SIG-M5 treated with dmso at 0.1 percent for 504 hours (cell line): ENCODE results near the gene EEFSEC.
A peak's percentile ranks its signal among the peaks of the same experiment; 100 is the strongest.

Experiments
- DNase-seq: peaks from one replicate; lab custom pipeline; 2025; ENCODE audit not compliant: unreplicated experiment; lab: John Stamatoyannopoulos, UW

The EEFSEC gene

GRCh38 chr3:128435058-128435457, 281.8 kb downstream of the EEFSEC start:
- peak; percentile 62 for DNase-seq

- DNase-seq: no peak
Measured at GRCh38 chr3:128435561-128435960, 282.3 kb downstream of the EEFSEC start.

- no peak for DNase-seq
Measured at GRCh38 chr3:128436214-128436613, 282.9 kb downstream of the EEFSEC start.

GRCh38 chr3:128438488-128439072, 285.3 kb downstream of the EEFSEC start:
- peak; percentile 35 for DNase-seq

- DNase-seq: no peak
Measured at GRCh38 chr3:128439226-128439625, 285.9 kb downstream of the EEFSEC start.

GRCh38 chr3:128442070-128442469, 288.8 kb downstream of the EEFSEC start:
- DNase-seq: no peak

- DNase-seq: no peak
Measured at GRCh38 chr3:128442949-128443348, 289.7 kb downstream of the EEFSEC start.

GRCh38 chr3:128443771-128444170, 290.5 kb downstream of the EEFSEC start:
- no peak for DNase-seq

- DNase-seq: no peak
Measured at GRCh38 chr3:128445357-128445756, 292.1 kb downstream of the EEFSEC start.

- DNase-seq: no peak
Measured at GRCh38 chr3:128446821-128447220, 293.5 kb downstream of the EEFSEC start.

GRCh38 chr3:128447561-128448013, 294.3 kb downstream of the EEFSEC start:
- DNase-seq: no peak

- DNase-seq: no peak
Measured at GRCh38 chr3:128448491-128448890, 295.2 kb downstream of the EEFSEC start.

GRCh38 chr3:128449111-128449638, 295.9 kb downstream of the EEFSEC start:
- DNase-seq: no peak

- DNase-seq: no peak
Measured at GRCh38 chr3:128452120-128452519, 298.8 kb downstream of the EEFSEC start.

GRCh38 chr3:128452678-128453275, 299.5 kb downstream of the EEFSEC start:
- no peak for DNase-seq

- DNase-seq: no peak
Measured at GRCh38 chr3:128453501-128454309, 300.4 kb downstream of the EEFSEC start.

GRCh38 chr3:128454310-128454618, 301.0 kb downstream of the EEFSEC start:
- no peak for DNase-seq

GRCh38 chr3:128455116-128455515, 301.8 kb downstream of the EEFSEC start:
- no peak for DNase-seq

- no peak for DNase-seq
Measured at GRCh38 chr3:128455786-128456748, 302.8 kb downstream of the EEFSEC start.

- no peak for DNase-seq
Measured at GRCh38 chr3:128456776-128457715, 303.8 kb downstream of the EEFSEC start.
